RWPE1 (cell line): ENCODE data around the gene ZFPL1.

ENCODE experiments used
- CTCF ChIA-PET: fragments of 350-600 bp; sonication (Branson Sonifier 250); formaldehyde crosslinking; extraction: SDS; loops from one replicate; lab custom pipeline; 2021; lab: Yijun Ruan, JAX
- POLR2A ChIA-PET: fragments of 400-600 bp; formaldehyde crosslinking; extraction: SDS; loops from one replicate; lab custom pipeline; 2020; ENCODE audit warnings: antibody characterized with exemption; ENCODE audit not compliant: low non-redundant PET; lab: Yijun Ruan, JAX
- DNase-seq: peaks from one replicate; pipeline ENCODE4 v3.0.0; 2012; ENCODE audit warnings: low spot score
- H3K27ac ChIP-seq: fragments of 450-650 bp; 2 replicates; pipeline ENCODE4 v1.5.1; 2017
- CTCF ChIP-seq: fragments of 450-650 bp; conservative IDR thresholded peaks from 2 replicates; pipeline ENCODE4 v1.5.1; 2017; ENCODE audit warnings: low read depth, mild to moderate bottlenecking

Gene ZFPL1

DNA sequence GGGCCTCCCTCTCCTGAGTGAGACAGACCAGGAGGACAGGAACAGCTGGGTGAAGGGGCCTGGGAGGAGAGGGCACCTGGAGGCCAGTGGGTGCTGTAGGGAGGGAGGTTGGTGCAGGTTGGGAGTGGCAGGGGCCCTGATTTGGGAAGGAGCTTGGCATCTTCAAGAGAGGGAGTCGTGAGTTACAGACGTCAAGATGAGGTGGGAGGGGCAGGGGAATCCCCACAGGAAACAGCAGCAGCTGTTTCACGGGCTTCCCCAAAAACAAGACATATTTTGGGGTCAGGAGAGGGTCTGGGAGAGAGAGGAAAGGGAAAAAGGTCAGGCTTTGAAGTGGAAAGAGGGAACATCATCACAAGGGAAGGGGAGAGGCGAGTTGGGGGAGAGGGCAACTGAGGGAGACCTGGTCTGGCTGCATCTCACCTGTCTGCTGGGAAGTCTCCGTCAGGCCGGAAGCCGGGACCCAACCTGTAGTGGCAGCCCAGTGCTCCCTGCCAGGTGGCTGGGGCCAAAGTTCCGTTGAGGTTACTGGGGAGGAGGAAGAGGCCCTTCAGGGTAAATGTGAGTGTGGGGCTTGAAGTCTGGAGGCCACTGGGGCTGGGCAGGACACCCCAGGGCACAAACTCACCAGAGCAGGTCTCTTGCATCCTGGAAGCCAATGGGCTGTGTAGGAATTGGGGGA, 30.1 kb upstream of the ZFPL1 start:
- H3K27ac ChIP-seq, result no peak overlapping the region
- no peak for DNase-seq
- ChIA-PET CTCF (no interaction called here), POLR2A (no interaction called here)
- TF ChIP-seq CTCF, result no peak

DNA sequence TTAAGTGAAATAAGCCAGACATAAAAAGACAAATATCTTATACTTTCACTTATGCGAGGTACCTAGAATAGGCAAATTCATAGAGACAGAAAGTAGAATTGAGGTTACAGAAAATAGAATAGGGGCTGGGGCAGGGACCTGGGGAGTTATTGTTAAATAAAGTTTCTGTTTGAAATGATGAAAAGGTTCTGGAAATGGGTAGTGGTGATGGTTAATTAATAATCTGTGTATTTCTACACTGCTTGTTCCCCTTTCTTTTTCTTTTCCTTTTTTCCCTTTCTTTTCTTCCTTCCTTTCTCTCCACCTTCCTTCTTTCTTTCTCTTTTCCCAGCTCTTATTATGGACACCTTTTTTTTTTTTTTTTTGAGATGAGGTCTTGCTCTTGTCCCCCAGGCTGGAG, 28.5 kb upstream of the ZFPL1 start:
- no peak for DNase-seq
- ChIA-PET CTCF (no interaction called here), POLR2A (no interaction called here)
- no peak for TF ChIP-seq CTCF
- no peak overlapping the region for H3K27ac ChIP-seq

GRCh38 chr11:65056999-65057398, 27.0 kb upstream of the ZFPL1 start:
- no peak for TF ChIP-seq CTCF
- no peak overlapping the region for H3K27ac ChIP-seq
- ChIA-PET POLR2A (no interaction called here), CTCF (interaction anchor here (0.9 kb wide), 1 partner anchor 19 kb away, joined by 3 read pairs; no protein-coding TSS in a partner anchor)
- DNase-seq, result no peak

GRCh38 chr11:65057526-65057925, 26.5 kb upstream of the ZFPL1 start:
- H3K27ac ChIP-seq, result no peak overlapping the region
- CTCF ChIA-PET, result interaction anchor here (0.9 kb wide), 1 partner anchor 18 kb away, joined by 3 read pairs; no protein-coding TSS in a partner anchor
- POLR2A ChIA-PET, result no interaction called here
- DNase-seq, result no peak
- TF ChIP-seq CTCF, result no peak

- no peak for DNase-seq
- POLR2A ChIA-PET, result interaction anchor here (0.5 kb wide), 1 partner anchor 25 kb away, joined by 3 read pairs; no protein-coding TSS in a partner anchor
- CTCF ChIA-PET, result interaction anchor here (0.9 kb wide), 1 partner anchor 18 kb away, joined by 3 read pairs; no protein-coding TSS in a partner anchor
Measured at GRCh38 chr11:65058012-65058411, 26.0 kb upstream of the ZFPL1 start.

GRCh38 chr11:65058419-65059054, 25.5 kb upstream of the ZFPL1 start, which contains the start of gene NAALADL1:
NAALADL1 (minus strand) TSS chr11:65058553; CDS start chr11:65058521, 32 bp downstream.
- POLR2A ChIA-PET, result interaction anchor here (0.5 to 0.7 kb wide), 2 partner anchors 25 to 38 kb away, joined by 3 read pairs; no protein-coding TSS in a partner anchor
- H3K27ac ChIP-seq, result no peak within 1 kb of the TSS
- CTCF ChIA-PET, result interaction anchor here (0.6 kb wide), 1 partner anchor 74 kb away, joined by 3 read pairs; no protein-coding TSS in a partner anchor
- DNase-seq, result no peak
- no peak for TF ChIP-seq CTCF

More at GRCh38 chr11:65058012-65058411, 26.0 kb upstream of the ZFPL1 start:
- TF ChIP-seq CTCF, result no peak
- H3K27ac ChIP-seq, result no peak overlapping the region
